ENCODE measurements around the gene SAGE1.
"Not testable (repeated sequence)": the region's sequence is repeated elsewhere in the genome, so short reads cannot be mapped to it uniquely, and the experiment has no call there.

- not testable (repeated sequence) for TF ChIP-seq CTCF (IDR thresholded peaks at IDR 0.05 in 8 of 11, conservative IDR thresholded peaks at IDR 0.05 in 3 of 11); POLR2A (IDR thresholded peaks at IDR 0.05)
These were observed 39.1 kb upstream of the SAGE1 start, which contains the start of gene CT45A8 for GRCh38 chrX:135854438-135854837.

All from spleen (tissue), 7 donors.